Astrocyte of the cerebellum (primary cell): ENCODE measurements around the gene C10orf105.

ENCODE experiments used
- DNase-seq: peaks from one replicate; pipeline ENCODE4 v3.0.0-alpha.2; 2011; ENCODE audit warnings: low read depth
- H3K4me3 ChIP-seq: 2 replicates; pipeline ENCODE4 v1.5.1; 2011; ENCODE audit warnings: mild to moderate bottlenecking, low read depth, low read length, moderate library complexity
- CTCF ChIP-seq: IDR thresholded peaks from 2 replicates; pipeline ENCODE4 v1.5.1; 2012; ENCODE audit warnings: low read length, low read depth, moderate library complexity, mild to moderate bottlenecking; ENCODE audit errors: missing control alignments
- in situ Hi-C: cut with HindIII; loops from 2 replicates; pipeline ENCODE4 v1.10.0; 2017; ENCODE audit warnings: low sequenced_read_pairs

The C10orf105 gene

GRCh38 chr10:71736570-71736952 is 17.0 kb upstream of the C10orf105 start:
- TF ChIP-seq CTCF: no peak
- DNase-seq: no peak
- H3K4me3 ChIP-seq: no peak overlapping the region
- in situ Hi-C loops: no loop called here

GRCh38 chr10:71735709-71736569 is 16.4 kb upstream of the C10orf105 start:
- TF ChIP-seq CTCF: no peak
- no peak for DNase-seq
- H3K4me3 ChIP-seq: no peak overlapping the region
- in situ Hi-C loops: no loop called here

- no peak for DNase-seq
- in situ Hi-C loops: no loop called here
- H3K4me3 ChIP-seq: no peak overlapping the region
- no peak for TF ChIP-seq CTCF
These were observed 15.2 kb upstream of the C10orf105 start for GRCh38 chr10:71734797-71735196.

- no peak for TF ChIP-seq CTCF
- no peak overlapping the region for H3K4me3 ChIP-seq
- in situ Hi-C loops: no loop called here
- DNase-seq: no peak
These were observed 12.2 kb upstream of the C10orf105 start for GRCh38 chr10:71731791-71732190.

GRCh38 chr10:71729161-71729636 is 9.6 kb upstream of the C10orf105 start:
- no peak overlapping the region for H3K4me3 ChIP-seq
- DNase-seq: no peak
- in situ Hi-C loops: no loop called here
- no peak for TF ChIP-seq CTCF

- DNase-seq: no peak
- in situ Hi-C loops: no loop called here
- H3K4me3 ChIP-seq: no peak overlapping the region
- no peak for TF ChIP-seq CTCF
These were observed 8.5 kb upstream of the C10orf105 start for GRCh38 chr10:71727738-71728737.
